GM12874 (cell line): ENCODE measurements around the gene C11orf24.

Experiments used
- TF ChIP-seq, protein P1 (sequence below): IDR thresholded peaks from 2 replicates; pipeline ENCODE4 v1.5.1; 2011; ENCODE audit warnings: low read depth, mild to moderate bottlenecking, control low read depth, low read length, moderate library complexity; ENCODE audit not compliant: insufficient read depth

The C11orf24 gene

DNA sequence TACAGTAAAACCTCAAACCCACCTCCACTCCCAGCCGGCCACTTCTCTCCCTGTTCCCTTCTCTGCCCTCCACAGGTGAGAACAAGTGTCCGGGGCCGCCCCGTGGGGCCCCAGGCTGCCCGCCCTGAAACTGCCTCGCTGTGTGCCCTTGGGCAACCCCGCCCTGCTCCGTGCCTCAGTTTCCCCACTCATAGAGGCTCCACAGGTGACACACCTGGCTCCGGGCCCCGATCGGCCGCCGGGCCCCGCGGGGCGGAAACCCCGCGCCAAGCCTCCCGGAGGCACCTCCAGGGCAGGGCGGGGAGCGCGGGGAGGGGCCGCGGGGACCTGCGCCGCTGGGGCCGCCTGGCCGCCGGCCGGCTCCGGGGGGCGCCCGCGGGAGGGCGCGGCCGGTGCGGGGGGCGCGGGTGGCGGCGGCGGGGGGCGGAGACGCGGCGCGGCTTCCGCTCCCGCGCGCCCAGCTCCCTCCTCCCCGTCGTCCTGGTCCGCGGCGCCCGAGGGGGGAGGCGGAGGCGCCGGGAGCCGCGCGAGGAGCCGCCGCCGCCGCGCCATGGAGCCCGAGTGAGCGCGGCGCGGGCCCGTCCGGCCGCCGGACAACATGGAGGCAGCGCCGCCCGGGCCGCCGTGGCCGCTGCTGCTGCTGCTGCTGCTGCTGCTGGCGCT lies 40.5 kb upstream of the C11orf24 start, which contains the start of gene LRP5:
Gene LRP5 (plus strand): TSS at position 475 of the 663 bp plus-strand sequence. CDS start 124 bp downstream, at position 599.
- TF ChIP-seq, protein P1, sequence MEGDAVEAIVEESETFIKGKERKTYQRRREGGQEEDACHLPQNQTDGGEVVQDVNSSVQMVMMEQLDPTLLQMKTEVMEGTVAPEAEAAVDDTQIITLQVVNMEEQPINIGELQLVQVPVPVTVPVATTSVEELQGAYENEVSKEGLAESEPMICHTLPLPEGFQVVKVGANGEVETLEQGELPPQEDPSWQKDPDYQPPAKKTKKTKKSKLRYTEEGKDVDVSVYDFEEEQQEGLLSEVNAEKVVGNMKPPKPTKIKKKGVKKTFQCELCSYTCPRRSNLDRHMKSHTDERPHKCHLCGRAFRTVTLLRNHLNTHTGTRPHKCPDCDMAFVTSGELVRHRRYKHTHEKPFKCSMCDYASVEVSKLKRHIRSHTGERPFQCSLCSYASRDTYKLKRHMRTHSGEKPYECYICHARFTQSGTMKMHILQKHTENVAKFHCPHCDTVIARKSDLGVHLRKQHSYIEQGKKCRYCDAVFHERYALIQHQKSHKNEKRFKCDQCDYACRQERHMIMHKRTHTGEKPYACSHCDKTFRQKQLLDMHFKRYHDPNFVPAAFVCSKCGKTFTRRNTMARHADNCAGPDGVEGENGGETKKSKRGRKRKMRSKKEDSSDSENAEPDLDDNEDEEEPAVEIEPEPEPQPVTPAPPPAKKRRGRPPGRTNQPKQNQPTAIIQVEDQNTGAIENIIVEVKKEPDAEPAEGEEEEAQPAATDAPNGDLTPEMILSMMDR = 0 out of 2 replicates have a peak, but pooled peaks have one; percentile 9

DNA sequence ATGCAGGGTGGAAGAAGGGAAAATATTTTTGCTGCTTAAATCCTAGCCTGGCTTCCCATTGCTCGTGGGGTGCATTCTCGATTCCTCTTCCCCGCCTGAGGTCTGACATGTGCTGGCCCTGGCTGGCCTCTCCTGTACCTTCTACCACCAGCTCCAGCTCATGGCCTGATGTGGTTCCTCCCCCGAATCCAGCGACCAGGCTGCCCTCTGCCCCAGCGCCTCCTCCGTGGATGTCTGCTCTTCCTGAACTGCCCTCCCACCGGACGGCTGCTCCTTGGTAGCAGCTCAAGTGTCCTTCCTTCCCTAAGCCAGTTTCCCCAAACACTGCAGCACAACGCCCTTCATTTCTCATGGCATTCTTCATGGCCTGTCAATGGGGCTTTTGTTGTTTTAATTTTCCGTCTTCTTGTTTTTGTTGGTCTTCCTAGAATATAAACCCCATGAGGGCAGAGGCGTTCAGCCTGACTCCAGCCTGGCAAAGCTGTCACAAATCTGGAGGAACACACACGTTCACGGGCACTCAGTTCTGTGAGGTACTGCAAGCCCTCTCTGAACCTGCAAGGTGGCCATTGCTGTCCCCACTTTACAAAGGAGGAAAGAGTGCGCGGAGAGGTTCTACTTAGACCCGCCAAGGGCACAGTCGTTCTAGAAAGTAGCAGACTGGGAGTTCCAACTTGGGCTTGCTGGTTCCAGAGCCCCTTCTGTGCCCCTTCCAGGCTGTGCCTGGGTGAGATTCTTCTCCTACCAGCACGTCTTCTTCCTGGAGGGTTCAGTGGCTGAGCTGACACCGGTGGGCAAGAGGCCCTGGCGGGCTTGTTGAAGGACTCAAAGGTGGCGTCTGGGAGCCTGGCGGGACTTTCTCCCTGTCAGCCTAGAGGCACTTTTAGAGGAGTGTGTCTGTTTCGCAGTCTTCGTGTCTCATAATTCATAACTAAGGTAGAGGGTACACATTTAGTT lies 39.7 kb upstream of the C11orf24 start:
- TF ChIP-seq, protein P1 = no peak

DNA sequence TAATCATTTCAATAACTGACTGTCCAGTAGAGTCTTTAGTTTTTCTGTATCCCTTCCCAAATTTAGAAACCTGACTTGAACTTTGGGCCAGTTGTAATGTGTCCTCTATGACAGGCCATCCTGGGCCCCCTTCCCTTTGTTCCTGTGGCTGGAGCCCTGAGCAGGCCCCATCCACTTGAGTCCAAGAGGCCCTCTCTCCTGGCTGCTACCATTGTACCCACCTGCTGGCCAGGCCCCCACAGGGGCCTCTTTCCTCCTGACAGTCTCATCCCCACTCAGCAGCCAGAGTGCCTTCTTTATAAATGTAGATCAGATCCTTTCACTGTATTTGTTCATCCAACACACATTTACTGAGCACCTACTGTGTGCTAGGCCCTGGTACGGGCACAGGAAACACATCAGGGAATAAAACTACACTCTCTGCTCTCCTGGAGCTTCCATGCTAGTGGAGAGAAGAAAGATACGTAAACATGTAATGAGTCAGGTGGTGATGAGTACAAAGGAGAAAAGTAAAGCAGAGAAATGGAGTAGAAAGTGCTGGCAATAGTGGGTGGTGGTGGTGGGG lies 37.9 kb upstream of the C11orf24 start:
- TF ChIP-seq, protein P1 = no peak

GRCh38 chr11:68308068-68308467 lies 36.3 kb upstream of the C11orf24 start:
- TF ChIP-seq, protein P1 = no peak

- TF ChIP-seq, protein P1 = no peak
Observed at GRCh38 chr11:68306636-68307035, 34.9 kb upstream of the C11orf24 start.

DNA sequence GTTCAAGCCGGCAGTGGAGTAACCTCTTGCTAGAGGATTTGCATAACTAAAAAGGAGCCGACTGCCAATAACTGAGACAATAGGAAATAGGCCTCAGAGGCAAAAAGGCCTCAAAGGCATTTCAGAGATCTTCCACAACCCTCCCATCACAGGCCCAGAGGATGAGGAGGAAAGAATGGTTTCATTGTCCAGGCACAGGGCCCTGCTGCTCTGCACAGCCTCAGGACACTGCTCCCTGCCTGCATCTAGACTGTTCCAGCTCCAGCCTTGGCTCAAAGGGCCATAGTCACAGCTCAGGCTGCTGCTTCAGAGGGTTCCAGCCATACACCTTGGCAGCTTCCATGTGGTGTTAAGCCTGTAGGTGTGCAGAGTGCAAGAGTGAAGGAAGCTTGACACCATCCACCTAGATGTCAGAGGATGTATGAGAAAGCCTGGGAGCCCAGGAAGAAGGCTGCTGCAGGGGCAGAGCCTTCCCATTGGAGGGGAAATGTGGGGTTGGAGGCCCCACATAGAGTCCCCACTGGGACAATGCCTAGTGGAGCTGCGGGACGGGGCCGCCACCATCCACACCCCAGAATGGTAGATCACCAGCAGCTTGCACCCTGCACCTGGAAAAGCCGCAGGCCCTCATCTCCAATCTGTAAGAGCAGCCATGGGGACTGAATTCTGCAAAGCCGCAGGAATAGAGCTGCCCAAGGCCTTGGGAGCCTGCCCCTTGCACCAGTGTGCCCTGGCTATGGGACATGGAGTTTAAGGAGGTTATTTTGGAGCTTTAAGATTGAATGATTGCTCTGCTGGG lies 32.4 kb upstream of the C11orf24 start:
- TF ChIP-seq, protein P1 = no peak
